ENCODE data around the gene ALDH18A1. TPM values are rescaled to one million over a fixed set of nuclear protein-coding genes. Genes with fewer than 3 reads are reported as not detected.

ALDH18A1 gene
- polyA plus RNA-seq, 2 of the 4 experiments (the other 2 are of a cell fraction): 41.8 to 69.9 TPM

DNA sequence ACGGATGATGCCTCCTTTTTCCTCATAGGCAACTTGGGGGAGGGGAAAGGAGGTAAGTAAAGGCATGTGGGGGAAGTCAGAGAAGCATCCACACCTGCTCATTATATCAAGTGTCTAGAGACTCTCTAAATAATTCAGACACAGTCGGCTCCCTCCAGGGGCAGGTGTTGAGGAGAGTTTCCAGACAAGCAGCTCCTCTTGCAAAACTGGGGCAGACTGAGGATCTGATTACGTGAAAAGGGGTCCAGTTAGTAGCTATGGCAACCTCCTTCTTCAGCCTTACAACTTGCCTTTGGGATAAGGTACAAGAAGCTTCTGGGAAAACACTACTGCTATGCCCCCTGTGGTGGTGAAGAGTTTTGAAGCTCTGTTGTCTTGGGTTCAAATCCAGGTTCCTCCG lies 56.4 kb downstream of the ALDH18A1 start:
- Histone ChIP-seq H3K27ac (no peak overlapping the region), H3K4me3 (no peak overlapping the region), H3K4me2 (no peak overlapping the region), H3K9me3 (peaks cover 12% of the 10 kb centered on the region), H3K4me1 (no peaks in the 10 kb centered on the region)
- no peak for DNase-seq (ENCODE audit: low read depth in 1 of 2, low spot score in 1 of 2)
- FAIRE-seq: no peak
- TF ChIP-seq, protein P1, sequence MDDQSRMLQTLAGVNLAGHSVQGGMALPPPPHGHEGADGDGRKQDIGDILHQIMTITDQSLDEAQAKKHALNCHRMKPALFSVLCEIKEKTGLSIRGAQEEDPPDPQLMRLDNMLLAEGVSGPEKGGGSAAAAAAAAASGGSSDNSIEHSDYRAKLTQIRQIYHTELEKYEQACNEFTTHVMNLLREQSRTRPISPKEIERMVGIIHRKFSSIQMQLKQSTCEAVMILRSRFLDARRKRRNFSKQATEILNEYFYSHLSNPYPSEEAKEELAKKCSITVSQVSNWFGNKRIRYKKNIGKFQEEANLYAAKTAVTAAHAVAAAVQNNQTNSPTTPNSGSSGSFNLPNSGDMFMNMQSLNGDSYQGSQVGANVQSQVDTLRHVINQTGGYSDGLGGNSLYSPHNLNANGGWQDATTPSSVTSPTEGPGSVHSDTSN (IDR thresholded peaks at IDR 0.05): no peak
- no peak for TF ChIP-seq KDM1A (IDR thresholded peaks at IDR 0.05; ENCODE audit: low read depth)
- TF ChIP-seq FOSL2 (IDR thresholded peaks at IDR 0.05): no peak
- TF ChIP-seq FOSL2 (CRISPR knock-in tag; IDR thresholded peaks at IDR 0.05): no peak
- 65% methylated on average over 4 of the region's 4 CpGs for WGBS (ENCODE audit: missing lambda C conversion rate)
- CTCF ChIA-PET: interaction anchor here (0.6 to 12.6 kb wide), 21 partner anchors 10 to 1787 kb away, joined by 3 to 254 read pairs (median 5); no protein-coding TSS in a partner anchor
- no peak for ATAC-seq
- POLR2A ChIA-PET: no interaction called here

DNA sequence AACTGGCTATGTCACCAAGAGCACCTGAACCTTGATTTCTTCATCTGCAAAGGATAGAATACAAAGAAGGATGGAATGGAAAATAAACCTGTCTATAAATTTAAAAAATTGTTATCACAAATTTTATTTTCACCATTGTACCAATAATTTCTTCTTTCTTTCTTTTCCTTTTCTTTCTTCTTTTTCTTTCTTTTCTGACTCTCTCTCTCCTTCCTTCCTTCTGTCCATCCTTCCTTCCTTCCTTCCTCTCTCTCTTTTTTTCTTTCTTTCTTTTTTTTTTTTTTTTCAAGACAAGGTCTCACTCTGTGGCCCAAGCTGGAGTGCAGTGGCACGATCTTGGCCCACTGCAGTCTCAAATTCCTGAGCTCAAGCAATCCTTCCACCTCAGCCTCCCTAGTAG lies 58.7 kb downstream of the ALDH18A1 start:
- POLR2A ChIA-PET: no interaction called here
- 33% methylated on average over 1 of the region's 1 CpG for WGBS (ENCODE audit: missing lambda C conversion rate)
- no peak for ATAC-seq

DNA sequence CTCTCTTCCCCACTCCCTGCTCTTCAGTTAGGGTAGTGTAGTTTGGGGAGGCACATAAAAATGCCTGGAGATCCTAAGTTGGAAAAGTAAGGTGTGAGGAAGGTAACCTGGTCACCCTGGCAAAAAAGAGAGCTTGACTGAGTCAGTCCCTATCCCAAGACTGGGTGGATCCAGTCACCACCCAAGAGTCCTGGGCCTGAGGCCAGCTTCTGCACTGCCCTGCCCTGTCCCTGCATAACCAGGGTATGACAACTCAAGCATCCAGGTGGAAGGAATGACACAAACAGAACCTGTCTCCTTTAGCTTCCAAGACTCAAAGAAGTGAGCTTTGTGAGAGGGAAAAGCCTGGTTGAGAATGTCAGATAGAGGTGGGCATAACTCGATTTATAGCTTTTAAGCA lies 68.5 kb downstream of the ALDH18A1 start:
- no peaks in the 10 kb centered on the region for H3K9me3 ChIP-seq
- no peak overlapping the region for H3K4me2 ChIP-seq
- POLR2A ChIA-PET: no interaction called here
- WGBS (ENCODE audit: missing lambda C conversion rate): 5% methylated on average over 1 of the region's 1 CpG
- H3K4me3 ChIP-seq: no peak overlapping the region
- H3K27ac ChIP-seq: no peak overlapping the region
- no peak for DNase-seq (ENCODE audit: low read depth in 1 of 2, low spot score in 1 of 2)
- no peaks in the 10 kb centered on the region for H3K4me1 ChIP-seq
- CTCF ChIA-PET: interaction anchor here (1.2 to 8.2 kb wide), 7 partner anchors 11 to 213 kb away, joined by 4 to 52 read pairs (median 10); no protein-coding TSS in a partner anchor
- FAIRE-seq: no peak
- no peak for ATAC-seq
- TF ChIP-seq, protein P2, sequence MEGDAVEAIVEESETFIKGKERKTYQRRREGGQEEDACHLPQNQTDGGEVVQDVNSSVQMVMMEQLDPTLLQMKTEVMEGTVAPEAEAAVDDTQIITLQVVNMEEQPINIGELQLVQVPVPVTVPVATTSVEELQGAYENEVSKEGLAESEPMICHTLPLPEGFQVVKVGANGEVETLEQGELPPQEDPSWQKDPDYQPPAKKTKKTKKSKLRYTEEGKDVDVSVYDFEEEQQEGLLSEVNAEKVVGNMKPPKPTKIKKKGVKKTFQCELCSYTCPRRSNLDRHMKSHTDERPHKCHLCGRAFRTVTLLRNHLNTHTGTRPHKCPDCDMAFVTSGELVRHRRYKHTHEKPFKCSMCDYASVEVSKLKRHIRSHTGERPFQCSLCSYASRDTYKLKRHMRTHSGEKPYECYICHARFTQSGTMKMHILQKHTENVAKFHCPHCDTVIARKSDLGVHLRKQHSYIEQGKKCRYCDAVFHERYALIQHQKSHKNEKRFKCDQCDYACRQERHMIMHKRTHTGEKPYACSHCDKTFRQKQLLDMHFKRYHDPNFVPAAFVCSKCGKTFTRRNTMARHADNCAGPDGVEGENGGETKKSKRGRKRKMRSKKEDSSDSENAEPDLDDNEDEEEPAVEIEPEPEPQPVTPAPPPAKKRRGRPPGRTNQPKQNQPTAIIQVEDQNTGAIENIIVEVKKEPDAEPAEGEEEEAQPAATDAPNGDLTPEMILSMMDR (IDR thresholded peaks at IDR 0.05): no peak
- TF ChIP-seq JUNB (IDR thresholded peaks at IDR 0.05) (no peak), CBX8 (IDR thresholded peaks at IDR 0.05) (no peak), RAD21 (conservative IDR thresholded peaks at IDR 0.05 in 1 of 2, IDR thresholded peaks at IDR 0.05 in 1 of 2) (no peak), SREBF2 (IDR thresholded peaks at IDR 0.05) (no peak), TFCP2L1 (CRISPR knock-in tag; IDR thresholded peaks at IDR 0.05) (no peak), ATOH8 (CRISPR knock-in tag; IDR thresholded peaks at IDR 0.05; ENCODE audit: low read depth) (no peak), JUN (IDR thresholded peaks at IDR 0.05) (no peak), MAZ (IDR thresholded peaks at IDR 0.05; ENCODE audit: borderline replicate concordance, low read depth, low read length) (no peak), CEBPB (IDR thresholded peaks at IDR 0.05) (no peak), RFX5 (IDR thresholded peaks at IDR 0.05) (no peak), MAFK (IDR thresholded peaks at IDR 0.05; ENCODE audit: partially characterized antibody) (no peak)
- TF ChIP-seq, protein P3, sequence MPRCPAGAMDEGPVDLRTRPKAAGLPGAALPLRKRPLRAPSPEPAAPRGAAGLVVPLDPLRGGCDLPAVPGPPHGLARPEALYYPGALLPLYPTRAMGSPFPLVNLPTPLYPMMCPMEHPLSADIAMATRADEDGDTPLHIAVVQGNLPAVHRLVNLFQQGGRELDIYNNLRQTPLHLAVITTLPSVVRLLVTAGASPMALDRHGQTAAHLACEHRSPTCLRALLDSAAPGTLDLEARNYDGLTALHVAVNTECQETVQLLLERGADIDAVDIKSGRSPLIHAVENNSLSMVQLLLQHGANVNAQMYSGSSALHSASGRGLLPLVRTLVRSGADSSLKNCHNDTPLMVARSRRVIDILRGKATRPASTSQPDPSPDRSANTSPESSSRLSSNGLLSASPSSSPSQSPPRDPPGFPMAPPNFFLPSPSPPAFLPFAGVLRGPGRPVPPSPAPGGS (IDR thresholded peaks at IDR 0.05): no peak

More for the DNA sequence above, 58.7 kb downstream of the ALDH18A1 start:
- no peaks in the 10 kb centered on the region for H3K4me1 ChIP-seq
- H3K9me3 ChIP-seq: peaks cover 12% of the 10 kb centered on the region
- no peak overlapping the region for H3K4me3 ChIP-seq
- FAIRE-seq (no peak), DNase-seq (ENCODE audit: low read depth in 1 of 2, low spot score in 1 of 2) (no peak)
- no peak for TF ChIP-seq RCOR1 (IDR thresholded peaks at IDR 0.05; ENCODE audit: low read depth, low read length)
- TF ChIP-seq ZNF302 (CRISPR knock-in tag; IDR thresholded peaks at IDR 0.05): no peak
- no peak for TF ChIP-seq NPAS2 (CRISPR knock-in tag; IDR thresholded peaks at IDR 0.05; ENCODE audit: borderline replicate concordance)
- no peak for TF ChIP-seq HOXB13 (CRISPR knock-in tag; IDR thresholded peaks at IDR 0.05; ENCODE audit: low read depth)
- no peak for TF ChIP-seq ATOH8 (CRISPR knock-in tag; IDR thresholded peaks at IDR 0.05; ENCODE audit: low read depth)
- TF ChIP-seq NR3C1 (IDR thresholded peaks at IDR 0.05): no peak
- no peak for TF ChIP-seq MAFK (IDR thresholded peaks at IDR 0.05; ENCODE audit: partially characterized antibody)
- TF ChIP-seq ZC3H11A (IDR thresholded peaks at IDR 0.05): no peak
- no peak for TF ChIP-seq KDM5A (IDR thresholded peaks at IDR 0.05)
- no peak for TF ChIP-seq EHMT2 (IDR thresholded peaks at IDR 0.05; ENCODE audit: low read depth)
- no peak for TF ChIP-seq BHLHE40 (IDR thresholded peaks at IDR 0.05; ENCODE audit: low read depth, low read length)
- TF ChIP-seq USF2 (IDR thresholded peaks at IDR 0.05): no peak
- no peak for TF ChIP-seq PHF8 (IDR thresholded peaks at IDR 0.05; ENCODE audit: borderline replicate concordance, low read depth)
- no peak for TF ChIP-seq ELK1 (IDR thresholded peaks at IDR 0.05; ENCODE audit: low read depth, low read length)
- no peak for TF ChIP-seq CBX2 (IDR thresholded peaks at IDR 0.05; ENCODE audit: borderline replicate concordance, low read depth)
- CTCF ChIA-PET: interaction anchor here (0.6 to 12.6 kb wide), 5 partner anchors 9 to 224 kb away, joined by 4 to 254 read pairs (median 16); no protein-coding TSS in a partner anchor
- no peak overlapping the region for H3K4me2 ChIP-seq
- no peak overlapping the region for H3K27ac ChIP-seq
